Endothelial cell (in vitro differentiated cells): ENCODE measurements around the gene MDM4. TPM values are rescaled to one million over a fixed set of nuclear protein-coding genes. Genes with fewer than 3 reads are reported as not detected.
"Not testable (repeated sequence)": the region's sequence is repeated elsewhere in the genome, so short reads cannot be mapped to it uniquely, and the experiment has no call there.

Source experiments
- DNase-seq: peaks from one replicate; pipeline ENCODE4 v3.0.0; 2021; ENCODE audit warnings: low spot score
- H3K27ac Mint-ChIP-seq: one replicate; pipeline ENCODE4 v1.8.0; 2021; ENCODE audit warnings: mixed read lengths, inconsistent platforms; ENCODE audit not compliant: unreplicated experiment
- H3K27me3 Mint-ChIP-seq: one replicate; pipeline ENCODE4 v1.8.0; 2021; ENCODE audit warnings: mild to moderate bottlenecking, moderate library complexity, mixed read lengths, inconsistent platforms; ENCODE audit not compliant: unreplicated experiment
- H3K36me3 Mint-ChIP-seq: one replicate; pipeline ENCODE4 v1.8.0; 2021; ENCODE audit warnings: mild to moderate bottlenecking, low read depth, mixed read lengths, inconsistent platforms; ENCODE audit not compliant: unreplicated experiment
- H3K4me1 Mint-ChIP-seq: one replicate; pipeline ENCODE4 v1.8.0; 2021; ENCODE audit warnings: mild to moderate bottlenecking, mixed read lengths, inconsistent platforms; ENCODE audit not compliant: unreplicated experiment
- H3K4me3 Mint-ChIP-seq: one replicate; pipeline ENCODE4 v1.8.0; 2021; ENCODE audit warnings: mild to moderate bottlenecking, mixed read lengths, inconsistent platforms; ENCODE audit not compliant: unreplicated experiment
- H3K9me3 Mint-ChIP-seq: one replicate; pipeline ENCODE4 v1.8.0; 2021; ENCODE audit warnings: mixed read lengths, inconsistent platforms; ENCODE audit not compliant: unreplicated experiment
- CTCF ChIP-seq: fragments of 200-600 bp; sonication (generic); IDR thresholded peaks from one replicate; pipeline ENCODE4 v1.5.0; 2021; ENCODE audit warnings: antibody characterized with exemption; ENCODE audit not compliant: unreplicated experiment
- total RNA-seq: library from RNA; stranded (reverse); fragmentation: NEBNext Ultra II Directional; extraction: Animal tissue kit (Norgen Biotek cat#: 25700); gene quantifications from one replicate; pipeline ENCODE4 v1.2.1, GENCODE V29; 2021; ENCODE audit not compliant: unreplicated experiment

Gene MDM4
- total RNA-seq, 1 donor from 2014 or later = 57.8 TPM

DNA sequence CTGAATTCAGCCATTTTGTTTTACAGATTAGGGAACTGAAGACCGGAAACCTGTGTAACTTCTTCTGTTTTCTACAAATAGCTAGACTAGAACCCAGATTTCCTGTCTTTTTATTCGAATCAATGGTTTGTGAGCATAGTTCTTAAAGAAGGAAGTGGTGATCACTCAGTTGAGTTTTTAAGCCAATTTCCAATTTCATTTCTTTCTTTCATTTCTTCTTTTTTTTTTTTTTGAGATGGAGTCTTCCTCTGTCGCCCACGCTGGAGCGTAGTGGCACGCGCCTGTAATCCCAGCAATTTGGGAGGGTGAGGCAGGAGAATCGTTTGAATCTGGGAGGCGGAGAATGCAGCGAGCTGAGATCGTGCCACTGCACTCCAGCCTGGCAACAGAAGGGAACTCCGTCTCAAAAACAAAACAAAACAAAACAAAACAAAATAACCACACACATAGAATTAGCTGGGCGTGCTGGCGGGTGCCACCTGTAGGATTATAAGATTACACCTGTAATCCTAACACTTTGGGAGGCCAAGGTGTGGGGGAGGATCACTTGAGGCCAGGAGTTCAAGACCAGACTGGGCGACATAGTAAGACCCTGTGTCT lies 3.0 kb upstream of the MDM4 start:
- Mint-ChIP-seq H3K4me3 (no peak overlapping the region), H3K27me3 (peaks cover 2% of the 10 kb centered on the region), H3K9me3 (no peaks in the 10 kb centered on the region), H3K36me3 (no peaks in the 10 kb centered on the region), H3K27ac (peak overlapping the region; percentile 85), H3K4me1 (peaks cover 6% of the 10 kb centered on the region)
- TF ChIP-seq CTCF = no peak
- DNase-seq = no peak

GRCh38 chr1:204514828-204515227 lies 1.4 kb upstream of the MDM4 start:
- DNase-seq = no peak
- TF ChIP-seq CTCF = no peak
- H3K9me3 Mint-ChIP-seq = no peaks in the 10 kb centered on the region
- peaks cover 2% of the 10 kb centered on the region for H3K27me3 Mint-ChIP-seq
- peak overlapping the region; percentile 49 for H3K27ac Mint-ChIP-seq
- H3K4me3 Mint-ChIP-seq = no peak overlapping the region
- H3K4me1 Mint-ChIP-seq = peaks cover 9% of the 10 kb centered on the region
- no peaks in the 10 kb centered on the region for H3K36me3 Mint-ChIP-seq

GRCh38 chr1:204517382-204517781 lies 1.2 kb downstream of the MDM4 start:
- peaks cover 12% of the 10 kb centered on the region for H3K36me3 Mint-ChIP-seq
- not testable (repeated sequence) for H3K4me3 Mint-ChIP-seq, DNase-seq, H3K9me3 Mint-ChIP-seq, H3K4me1 Mint-ChIP-seq, H3K27me3 Mint-ChIP-seq
- H3K27ac Mint-ChIP-seq = peak overlapping the region; percentile 48

- peaks cover 3% of the 10 kb centered on the region for H3K27me3 Mint-ChIP-seq
- H3K27ac Mint-ChIP-seq = no peak overlapping the region
- peak overlapping the region; percentile 19 for H3K4me3 Mint-ChIP-seq
- H3K4me1 Mint-ChIP-seq = peaks cover 6% of the 10 kb centered on the region
- DNase-seq = no peak
- no peak for TF ChIP-seq CTCF
- H3K9me3 Mint-ChIP-seq = no peaks in the 10 kb centered on the region
- peaks cover 27% of the 10 kb centered on the region for H3K36me3 Mint-ChIP-seq
Observed at GRCh38 chr1:204520834-204521709, 4.9 kb downstream of the MDM4 start.

- H3K9me3 Mint-ChIP-seq, H3K4me1 Mint-ChIP-seq, DNase-seq, H3K27me3 Mint-ChIP-seq, H3K27ac Mint-ChIP-seq: not testable (repeated sequence)
- Mint-ChIP-seq H3K36me3 (peaks cover 32% of the 10 kb centered on the region), H3K4me3 (peak overlapping the region; percentile 79)
Observed at GRCh38 chr1:204521941-204522521, 5.8 kb downstream of the MDM4 start.
